Ramos (cell line): ENCODE results near the gene SETD6.
"Not testable (repeated sequence)": the region's sequence is repeated elsewhere in the genome, so short reads cannot be mapped to it uniquely, and the experiment has no call there.

Experiments
- in situ Hi-C: fragments of 300-500 bp; cut with MboI; formaldehyde crosslinking; loops from one replicate; pipeline ENCODE4 v1.14.3; 2022; ENCODE audit warnings: low sequenced_read_pairs; ENCODE audit not compliant: unreplicated experiment

Gene SETD6

DNA sequence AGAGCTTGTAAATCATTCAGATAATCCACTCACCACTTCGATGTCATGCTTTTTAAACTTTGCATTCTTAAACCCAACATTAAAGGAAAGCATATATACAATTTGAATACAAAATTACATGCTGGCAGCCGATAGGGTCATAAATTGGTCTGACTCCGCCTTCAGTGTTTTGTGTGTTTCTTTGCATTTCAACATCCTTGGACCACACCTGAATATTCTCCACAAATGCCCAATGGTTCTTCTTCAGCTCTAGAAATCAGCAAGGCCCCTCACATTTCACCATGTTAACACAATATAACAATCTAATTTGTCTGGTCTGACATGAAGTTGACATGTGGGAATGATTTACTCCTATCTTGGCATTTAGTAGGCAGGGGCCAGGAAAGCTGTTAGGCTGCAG, 17.1 kb downstream of the SETD6 start:
- in situ Hi-C loops: no loop called here

DNA sequence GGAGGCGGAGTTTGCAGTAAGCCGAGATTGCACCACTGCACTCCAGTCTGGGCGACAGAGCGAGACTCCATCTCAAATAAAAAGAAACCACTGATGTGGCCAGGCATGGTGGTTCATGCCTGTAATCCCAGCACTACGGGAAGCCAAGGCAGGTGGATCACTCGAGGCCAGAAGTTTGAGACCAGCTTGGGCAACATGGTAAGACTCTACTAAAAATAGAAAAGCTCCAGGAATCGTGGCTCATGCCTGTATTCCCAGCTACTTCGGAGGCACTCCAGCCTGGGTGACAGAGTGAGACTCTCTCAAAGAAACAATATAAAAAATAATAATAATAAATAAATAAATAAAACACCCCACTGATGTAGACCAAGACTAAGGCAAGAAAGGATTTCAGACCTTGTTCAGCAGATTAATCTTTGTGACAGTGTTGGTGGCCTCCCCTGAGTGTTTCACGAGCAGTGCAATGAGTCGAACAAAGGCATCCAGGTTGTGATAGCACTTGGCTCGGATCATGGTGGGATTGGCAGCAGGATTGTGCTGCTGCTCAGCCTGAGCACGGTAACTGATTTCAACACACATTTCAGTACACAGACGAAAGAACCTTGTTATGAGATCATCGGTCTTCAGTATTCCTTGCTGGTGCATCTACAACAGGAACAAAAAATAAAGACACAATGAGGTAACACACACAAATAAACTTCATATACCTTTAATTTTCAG, 18.6 kb downstream of the SETD6 start:
- in situ Hi-C loops: no loop called here

DNA sequence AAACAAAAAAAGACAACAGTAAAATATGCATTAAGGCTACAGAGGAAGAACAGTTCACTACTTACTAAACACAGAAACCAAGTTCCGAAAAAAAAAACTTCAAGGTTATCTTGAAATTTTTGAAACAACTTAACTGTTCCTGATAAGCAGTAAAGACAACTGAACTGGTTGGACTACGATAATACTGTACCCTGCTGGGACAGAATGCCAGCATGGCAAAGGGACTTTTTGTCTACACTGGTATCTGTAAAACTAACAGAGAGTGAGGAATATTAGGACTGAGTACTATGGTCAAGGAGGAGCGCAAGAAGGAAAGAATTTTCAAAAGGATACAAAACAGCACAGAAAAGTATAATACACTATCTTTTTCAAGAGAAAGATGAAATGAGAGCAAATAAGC, 19.8 kb downstream of the SETD6 start:
- in situ Hi-C loops: loop anchor here (5.0 kb wide), 1 partner anchor 37 kb away; no protein-coding TSS in a partner anchor

DNA sequence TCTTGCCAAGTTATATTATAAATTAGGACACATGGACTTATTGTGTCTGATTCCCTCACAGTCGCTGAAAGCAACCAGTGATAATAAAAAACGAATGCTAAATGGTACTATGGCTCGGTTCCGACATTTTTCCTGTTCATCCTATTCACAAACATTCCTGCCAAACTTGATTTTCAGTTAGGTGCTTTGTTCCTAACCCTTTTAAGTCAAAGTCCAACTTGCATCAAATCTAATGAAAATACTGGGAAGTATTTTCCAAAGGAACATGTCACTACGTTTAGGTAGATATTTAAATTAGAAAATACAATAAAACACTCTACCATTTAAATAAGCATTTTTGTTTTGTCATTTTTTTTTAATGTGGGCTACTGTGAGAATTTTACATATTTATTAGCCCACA, 21.0 kb downstream of the SETD6 start:
- in situ Hi-C loops: loop anchor here (5.0 kb wide), 1 partner anchor 36 kb away; no protein-coding TSS in a partner anchor

DNA sequence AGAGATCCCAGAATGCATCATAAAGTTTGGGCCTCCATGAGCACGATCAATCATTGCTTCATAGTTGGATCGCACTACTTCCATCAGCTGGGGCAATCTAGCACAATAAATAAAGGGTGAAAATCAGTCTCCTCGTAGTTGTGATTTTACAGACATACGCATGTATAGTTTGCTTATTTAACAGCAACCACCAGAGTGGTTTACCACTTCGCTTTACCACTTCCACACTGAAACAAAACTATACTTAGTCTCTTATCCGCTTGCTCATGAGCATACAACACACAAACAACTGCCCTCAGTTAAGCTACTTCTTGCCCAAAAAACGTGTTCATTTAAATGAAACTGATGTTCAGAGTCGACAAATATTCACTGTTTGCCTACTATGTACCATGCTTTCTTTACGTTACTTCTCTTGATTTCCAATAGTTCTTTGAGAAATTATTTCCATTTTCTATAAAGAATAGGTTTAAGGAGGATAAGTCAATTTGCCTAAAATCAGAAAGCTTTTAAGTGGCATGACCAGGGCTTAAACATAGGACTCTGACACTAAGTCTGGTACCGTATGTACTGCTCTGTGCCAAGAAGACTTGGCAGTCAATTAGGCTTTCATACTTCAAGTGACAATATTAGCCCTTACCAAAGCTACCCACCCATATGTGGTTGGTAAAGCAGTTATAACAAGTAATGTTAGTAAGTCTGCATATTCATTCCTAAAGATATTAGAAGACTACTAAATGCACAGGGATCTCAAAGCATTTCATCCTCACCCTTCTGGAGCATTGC, 22.0 kb downstream of the SETD6 start:
- in situ Hi-C loops: loop anchor here (5.0 kb wide), 1 partner anchor 35 kb away; no protein-coding TSS in a partner anchor

DNA sequence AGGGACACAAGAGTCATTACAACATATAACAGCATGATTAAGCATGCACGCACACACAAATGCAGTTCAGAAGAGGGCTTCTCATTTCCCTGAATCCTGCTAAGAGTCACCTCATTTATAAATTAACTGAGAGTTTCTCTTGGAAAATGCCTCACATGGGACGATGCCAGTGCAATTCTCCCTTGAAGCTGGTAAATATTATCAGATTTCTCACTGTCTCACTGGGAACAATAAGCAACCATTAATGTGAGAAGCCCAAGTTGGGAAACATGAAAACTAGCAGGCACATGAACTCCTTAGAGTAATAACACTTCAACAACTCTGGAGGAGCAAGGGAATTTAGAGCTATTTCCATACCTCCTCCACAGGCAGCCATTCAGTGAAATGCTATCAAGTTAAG, 26.4 kb downstream of the SETD6 start:
- in situ Hi-C loops: no loop called here

DNA sequence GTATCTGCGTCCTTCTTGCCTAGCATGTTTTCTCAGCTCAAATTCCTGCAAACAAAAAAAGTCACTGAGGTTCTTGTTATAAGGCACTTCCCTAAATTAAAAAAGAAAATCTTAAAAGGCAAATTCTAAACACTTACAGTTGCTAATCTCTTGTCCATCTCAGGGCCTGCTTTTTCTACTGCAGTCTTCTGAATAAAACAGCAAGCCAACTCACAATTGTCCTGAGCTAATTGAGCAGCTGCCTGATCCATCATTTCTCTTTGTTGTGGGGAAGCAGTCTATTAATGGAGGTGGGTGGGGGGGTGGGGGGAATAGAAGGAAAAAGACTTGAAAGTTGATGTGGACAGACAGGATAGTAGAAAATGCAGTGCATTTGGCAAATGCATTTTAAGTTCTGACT, 27.0 kb downstream of the SETD6 start:
- in situ Hi-C loops: no loop called here

DNA sequence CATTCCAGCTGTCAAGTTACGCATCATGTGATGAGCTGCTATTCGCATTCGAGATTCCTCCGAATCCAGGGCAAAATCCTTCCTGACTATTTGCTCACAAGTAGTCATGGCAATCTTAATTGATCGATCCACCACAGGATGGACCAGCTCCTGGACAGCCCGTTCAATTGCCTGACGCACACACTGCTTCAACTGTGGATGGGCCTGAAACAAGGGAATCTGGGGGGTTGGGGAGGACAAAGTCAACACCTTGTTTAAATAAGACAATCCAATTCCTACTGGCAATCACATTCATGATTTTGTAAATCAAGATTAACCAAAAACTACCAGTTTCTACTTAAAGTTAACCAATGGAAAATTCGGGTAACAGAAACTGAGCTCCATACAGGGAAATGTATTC, 28.4 kb downstream of the SETD6 start:
- in situ Hi-C loops: no loop called here

DNA sequence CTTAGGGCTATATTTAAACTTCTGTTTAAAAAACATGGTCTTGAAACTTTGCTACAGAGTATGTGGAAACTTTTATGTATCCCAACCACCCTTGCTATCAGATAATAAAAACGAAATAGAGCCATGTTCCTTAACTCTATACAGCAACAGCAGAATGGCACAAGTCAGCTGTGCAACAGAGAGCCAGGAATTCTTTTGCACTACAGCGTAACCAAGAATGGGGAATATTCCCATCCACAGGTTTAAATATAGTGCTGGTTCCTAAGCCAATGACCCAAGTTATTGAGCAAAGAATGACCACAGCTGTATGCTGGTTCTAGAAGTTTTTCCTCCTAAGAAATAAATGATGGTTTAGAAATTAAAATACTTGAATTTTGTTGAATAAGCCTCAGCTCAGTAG, 33.1 kb downstream of the SETD6 start:
- in situ Hi-C loops: no loop called here

DNA sequence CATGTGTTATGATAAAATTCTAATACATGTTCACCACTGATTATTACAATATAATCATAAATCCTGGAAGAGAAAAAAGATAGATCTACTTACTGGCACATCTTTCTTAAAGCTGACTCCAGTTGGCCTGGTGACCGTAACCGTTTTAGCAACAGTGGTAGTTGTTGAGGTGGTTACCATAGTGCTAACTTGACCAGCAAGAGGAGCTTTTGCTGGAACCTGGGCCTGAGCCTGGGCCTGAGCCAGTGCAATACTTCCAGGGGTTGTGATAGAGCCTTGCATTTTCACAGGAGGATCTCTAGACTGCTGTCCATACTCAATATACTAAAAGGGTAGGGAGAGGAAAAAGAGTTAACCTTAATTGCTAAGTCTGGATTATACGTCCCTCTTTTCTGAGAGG, 36.2 kb downstream of the SETD6 start:
- in situ Hi-C loops: no loop called here

DNA sequence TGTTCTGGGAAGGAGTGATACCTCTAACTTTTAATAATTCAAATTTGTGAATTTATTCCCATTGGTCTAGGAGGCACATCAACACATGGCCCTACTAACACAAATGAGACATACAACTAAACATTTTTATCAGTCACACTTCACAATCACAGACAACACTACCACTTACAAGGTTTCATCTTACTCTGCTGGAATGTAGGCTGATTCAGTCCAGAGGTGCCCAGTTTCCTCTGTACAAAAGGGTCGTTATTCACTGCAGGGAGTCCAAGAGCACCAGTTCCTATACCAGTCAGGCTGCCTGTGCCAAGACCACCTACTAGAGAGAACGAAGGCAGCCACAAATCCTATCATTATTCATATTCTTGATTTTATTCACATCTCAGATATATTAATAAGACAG, 41.4 kb downstream of the SETD6 start:
- in situ Hi-C loops: no loop called here

DNA sequence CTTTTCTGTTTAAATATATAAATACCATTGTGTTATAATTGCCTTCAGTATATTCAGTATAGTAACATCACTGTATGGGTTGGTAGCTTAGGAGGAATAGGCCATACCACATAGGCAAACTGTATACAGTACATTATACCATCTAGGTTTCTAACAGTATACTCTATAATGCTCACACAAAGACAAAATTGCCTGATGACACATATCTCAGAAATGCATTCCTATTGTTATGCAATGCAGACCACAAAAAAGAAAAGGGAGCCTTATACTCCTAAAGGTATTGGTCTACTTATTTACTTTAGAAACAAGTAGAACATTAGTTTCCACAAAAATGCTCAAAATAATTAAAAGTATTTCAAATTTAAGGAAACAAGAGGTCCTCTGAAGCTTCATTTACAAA, 47.9 kb downstream of the SETD6 start:
- in situ Hi-C loops: no loop called here

DNA sequence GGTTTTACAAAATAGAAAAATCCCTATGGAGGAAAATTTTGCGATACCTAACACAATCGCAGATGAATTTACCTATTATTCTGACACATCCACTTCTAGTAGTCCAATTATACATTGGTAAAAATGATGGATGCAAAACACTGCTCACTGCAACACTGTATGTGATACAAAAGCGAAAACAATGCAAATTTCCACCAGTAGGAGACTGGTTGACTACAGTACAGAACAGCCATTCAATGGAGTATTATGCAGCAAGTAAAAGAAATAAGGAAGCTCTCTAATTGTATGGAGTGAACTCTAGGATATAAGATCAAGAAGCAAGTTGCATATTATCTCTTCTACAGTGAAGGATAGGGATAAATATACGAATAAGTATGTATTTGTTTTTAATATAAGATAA, 48.5 kb downstream of the SETD6 start:
- in situ Hi-C loops: no loop called here

DNA sequence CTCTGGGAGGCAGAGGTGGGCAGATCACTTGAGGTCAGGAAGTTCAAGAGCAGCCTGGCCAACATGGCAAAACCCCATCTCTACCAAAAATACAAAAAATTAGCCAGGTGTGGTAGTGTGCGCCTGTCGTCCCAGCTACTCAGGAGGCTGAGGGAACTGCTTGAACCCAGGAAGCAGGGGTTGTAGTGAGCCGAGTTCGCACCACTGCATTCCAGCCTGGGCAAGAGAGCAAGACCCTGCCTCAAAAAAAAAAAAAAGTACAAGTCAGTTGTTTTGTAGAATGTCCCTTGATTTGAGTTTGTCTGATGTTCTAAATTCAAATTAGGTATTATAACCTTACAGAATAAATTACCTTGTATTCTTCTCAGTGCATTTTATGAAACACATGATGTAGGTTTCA, 50.4 kb downstream of the SETD6 start:
- in situ Hi-C loops: not testable (repeated sequence)
